ENCODE data around the gene SMKR1. TPM values are rescaled to one million over a fixed set of nuclear protein-coding genes. Genes with fewer than 3 reads are reported as not detected.

The SMKR1 gene
- total and polyA plus RNA-seq, 2 experiments from 2014 or later = 3.6 TPM; not detected in 1

GRCh38 chr7:129493555-129493954 is 8.8 kb upstream of the SMKR1 start:
- Histone ChIP-seq H3K9me3 (ENCODE audit: low read depth) (no peaks in the 10 kb centered on the region), H3K4me1 (ENCODE audit: low read depth) (no peaks in the 10 kb centered on the region), H3K27ac (no peak overlapping the region), H3K36me3 (no peaks in the 10 kb centered on the region), H3K27me3 (no peaks in the 10 kb centered on the region), H3K4me3 (no peak overlapping the region)
- peak in 1 of 2 donors; percentile 30 for DNase-seq (ENCODE audit: low read depth in 1 of 2, low spot score in 1 of 2)
- TF ChIP-seq, protein P1, sequence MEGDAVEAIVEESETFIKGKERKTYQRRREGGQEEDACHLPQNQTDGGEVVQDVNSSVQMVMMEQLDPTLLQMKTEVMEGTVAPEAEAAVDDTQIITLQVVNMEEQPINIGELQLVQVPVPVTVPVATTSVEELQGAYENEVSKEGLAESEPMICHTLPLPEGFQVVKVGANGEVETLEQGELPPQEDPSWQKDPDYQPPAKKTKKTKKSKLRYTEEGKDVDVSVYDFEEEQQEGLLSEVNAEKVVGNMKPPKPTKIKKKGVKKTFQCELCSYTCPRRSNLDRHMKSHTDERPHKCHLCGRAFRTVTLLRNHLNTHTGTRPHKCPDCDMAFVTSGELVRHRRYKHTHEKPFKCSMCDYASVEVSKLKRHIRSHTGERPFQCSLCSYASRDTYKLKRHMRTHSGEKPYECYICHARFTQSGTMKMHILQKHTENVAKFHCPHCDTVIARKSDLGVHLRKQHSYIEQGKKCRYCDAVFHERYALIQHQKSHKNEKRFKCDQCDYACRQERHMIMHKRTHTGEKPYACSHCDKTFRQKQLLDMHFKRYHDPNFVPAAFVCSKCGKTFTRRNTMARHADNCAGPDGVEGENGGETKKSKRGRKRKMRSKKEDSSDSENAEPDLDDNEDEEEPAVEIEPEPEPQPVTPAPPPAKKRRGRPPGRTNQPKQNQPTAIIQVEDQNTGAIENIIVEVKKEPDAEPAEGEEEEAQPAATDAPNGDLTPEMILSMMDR (IDR thresholded peaks at IDR 0.05; ENCODE audit: low read depth, low read length) = peak; percentile 27

DNA sequence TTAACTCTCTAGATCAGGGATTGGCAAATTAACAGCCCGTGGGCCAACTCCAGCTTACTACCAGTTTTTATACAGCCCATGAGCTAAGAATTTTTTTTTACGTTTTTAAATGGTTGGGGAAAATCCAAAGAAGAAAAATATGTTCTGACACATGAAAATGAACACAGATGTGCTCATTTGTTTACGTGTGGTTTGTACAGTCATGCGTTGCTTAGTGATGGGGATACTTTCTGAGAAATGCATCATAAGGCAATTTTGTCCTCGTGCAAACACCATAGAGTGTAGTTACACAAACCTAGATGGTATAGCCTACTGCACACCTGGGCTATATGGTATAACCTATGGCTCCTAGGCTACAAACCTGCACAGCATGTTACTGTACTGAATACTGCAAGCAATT is 8.3 kb upstream of the SMKR1 start:
- TF ChIP-seq, protein P1 (IDR thresholded peaks at IDR 0.05; ENCODE audit: low read depth, low read length) = no peak
- no peak overlapping the region for H3K27ac ChIP-seq
- DNase-seq (ENCODE audit: low read depth in 1 of 2, low spot score in 1 of 2) = peak in 1 of 2 donors; percentile 54
- H3K9me3 ChIP-seq (ENCODE audit: low read depth) = no peaks in the 10 kb centered on the region
- no peaks in the 10 kb centered on the region for H3K27me3 ChIP-seq
- no peaks in the 10 kb centered on the region for H3K4me1 ChIP-seq (ENCODE audit: low read depth)
- H3K4me3 ChIP-seq = no peak overlapping the region
- H3K36me3 ChIP-seq = no peaks in the 10 kb centered on the region

DNA sequence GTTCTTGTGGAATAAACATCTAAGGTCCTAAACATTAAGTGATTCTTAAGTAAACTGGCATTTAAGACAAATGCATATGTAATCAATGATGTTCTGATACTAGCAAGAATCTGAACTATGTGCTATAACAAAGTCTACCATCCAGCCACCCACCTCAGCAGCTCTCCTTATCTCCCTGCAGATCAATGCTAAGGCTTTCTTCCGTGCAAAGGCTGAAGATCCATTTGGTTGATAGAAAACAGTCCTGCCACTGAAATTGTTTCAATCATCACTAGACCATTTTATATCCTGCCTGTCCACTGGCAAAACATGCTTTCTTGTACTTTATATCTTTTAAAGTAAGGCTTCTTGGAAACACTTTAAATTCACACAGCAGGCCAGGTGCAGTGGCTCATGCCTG is 6.3 kb upstream of the SMKR1 start:
- Histone ChIP-seq H3K36me3 (no peaks in the 10 kb centered on the region), H3K27me3 (peaks cover 3% of the 10 kb centered on the region), H3K4me3 (no peak overlapping the region), H3K27ac (no peak overlapping the region), H3K4me1 (ENCODE audit: low read depth) (no peaks in the 10 kb centered on the region), H3K9me3 (ENCODE audit: low read depth) (no peaks in the 10 kb centered on the region)
- no peak for DNase-seq (ENCODE audit: low read depth in 1 of 2, low spot score in 1 of 2)
- TF ChIP-seq, protein P1 (IDR thresholded peaks at IDR 0.05; ENCODE audit: low read depth, low read length) = no peak

- Histone ChIP-seq H3K27me3 (peaks cover 10% of the 10 kb centered on the region), H3K36me3 (no peaks in the 10 kb centered on the region), H3K27ac (no peak overlapping the region), H3K4me1 (ENCODE audit: low read depth) (no peaks in the 10 kb centered on the region), H3K4me3 (no peak overlapping the region), H3K9me3 (ENCODE audit: low read depth) (no peaks in the 10 kb centered on the region)
- DNase-seq (ENCODE audit: low read depth in 1 of 2, low spot score in 1 of 2) = no peak
- TF ChIP-seq, protein P1 (IDR thresholded peaks at IDR 0.05; ENCODE audit: low read depth, low read length) = no peak
Measured at GRCh38 chr7:129496653-129497052, 5.7 kb upstream of the SMKR1 start.

DNA sequence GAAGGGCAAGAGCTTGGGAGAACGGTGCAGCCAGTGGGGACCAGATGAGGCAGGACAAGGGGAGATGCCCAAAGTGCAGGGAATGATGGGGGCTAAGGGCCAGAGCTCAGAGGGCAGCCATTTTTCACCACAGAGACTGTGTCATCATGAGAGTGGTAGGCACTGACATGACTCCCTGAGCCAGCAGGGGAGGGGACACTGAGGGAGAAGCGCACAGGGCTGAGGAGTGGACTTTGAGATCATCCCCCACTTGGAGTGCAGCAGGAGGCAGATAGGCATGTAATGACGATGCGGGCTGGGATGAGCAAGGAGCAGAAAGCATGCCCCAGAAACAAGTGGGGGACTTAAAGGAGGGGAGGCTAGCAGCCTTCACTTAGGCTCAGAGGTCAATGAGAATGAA is 5.2 kb upstream of the SMKR1 start:
- H3K4me3 ChIP-seq = no peak overlapping the region
- DNase-seq (ENCODE audit: low read depth in 1 of 2, low spot score in 1 of 2) = no peak
- no peaks in the 10 kb centered on the region for H3K36me3 ChIP-seq
- TF ChIP-seq, protein P1 (IDR thresholded peaks at IDR 0.05; ENCODE audit: low read depth, low read length) = no peak
- no peaks in the 10 kb centered on the region for H3K4me1 ChIP-seq (ENCODE audit: low read depth)
- H3K27ac ChIP-seq = no peak overlapping the region
- H3K27me3 ChIP-seq = peaks cover 15% of the 10 kb centered on the region
- H3K9me3 ChIP-seq (ENCODE audit: low read depth) = no peaks in the 10 kb centered on the region

- TF ChIP-seq, protein P1 (IDR thresholded peaks at IDR 0.05; ENCODE audit: low read depth, low read length) = no peak
Measured at GRCh38 chr7:129498021-129498420, 4.3 kb upstream of the SMKR1 start.

More at GRCh38 chr7:129498021-129498420, 4.3 kb upstream of the SMKR1 start:
- no peak overlapping the region for H3K4me3 ChIP-seq
- DNase-seq (ENCODE audit: low read depth in 1 of 2, low spot score in 1 of 2) = no peak
- peaks cover 23% of the 10 kb centered on the region for H3K27me3 ChIP-seq
- no peak overlapping the region for H3K27ac ChIP-seq
- no peaks in the 10 kb centered on the region for H3K4me1 ChIP-seq (ENCODE audit: low read depth)
- H3K36me3 ChIP-seq = no peaks in the 10 kb centered on the region
- no peaks in the 10 kb centered on the region for H3K9me3 ChIP-seq (ENCODE audit: low read depth)

All from cardiac muscle cell (in vitro differentiated cells and primary cell).